Measurements from ENCODE around the gene POLR1G.

DNA sequence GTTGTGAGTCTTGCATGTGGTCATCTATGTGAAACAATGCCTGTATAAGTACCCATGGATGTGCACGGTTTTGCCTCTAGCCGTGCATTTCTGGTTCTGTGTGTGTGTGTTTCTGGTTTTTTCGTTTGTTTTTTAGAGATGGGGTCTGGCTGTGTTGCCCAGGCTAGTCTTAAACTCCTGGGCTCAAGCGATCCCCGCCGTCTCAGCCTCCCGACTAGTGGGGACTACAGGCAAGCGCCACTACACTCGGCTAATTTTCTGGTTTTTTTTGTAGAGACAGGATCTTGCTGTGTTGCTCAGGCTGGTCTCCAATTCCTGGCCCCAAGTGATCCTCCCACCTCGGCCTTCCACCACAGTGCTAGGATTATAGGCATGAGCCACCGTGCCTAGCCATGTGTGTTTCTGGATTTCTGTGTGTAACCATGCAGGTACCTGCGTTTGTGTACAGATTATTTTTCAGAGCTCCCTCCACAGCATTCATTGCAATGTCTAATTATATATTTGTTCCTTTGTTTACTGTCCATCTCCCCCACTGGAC lies 45.5 kb downstream of the POLR1G start:
- TF ChIP-seq CTCF (conservative IDR thresholded peaks at IDR 0.05) (no peak), ZFX (IDR thresholded peaks at IDR 0.05) (no peak)

All from C4-2B (cell line).